ENCODE results near the gene C2CD3. TPM values are rescaled to one million over a fixed set of nuclear protein-coding genes. Genes with fewer than 3 reads are reported as not detected.
A peak's percentile ranks its signal among the peaks of the same experiment; 100 is the strongest.

C2CD3 gene
- total and polyA plus RNA-seq, 4 experiments from 2014 or later = 4.5 to 52.7 (median 26.5) TPM

DNA sequence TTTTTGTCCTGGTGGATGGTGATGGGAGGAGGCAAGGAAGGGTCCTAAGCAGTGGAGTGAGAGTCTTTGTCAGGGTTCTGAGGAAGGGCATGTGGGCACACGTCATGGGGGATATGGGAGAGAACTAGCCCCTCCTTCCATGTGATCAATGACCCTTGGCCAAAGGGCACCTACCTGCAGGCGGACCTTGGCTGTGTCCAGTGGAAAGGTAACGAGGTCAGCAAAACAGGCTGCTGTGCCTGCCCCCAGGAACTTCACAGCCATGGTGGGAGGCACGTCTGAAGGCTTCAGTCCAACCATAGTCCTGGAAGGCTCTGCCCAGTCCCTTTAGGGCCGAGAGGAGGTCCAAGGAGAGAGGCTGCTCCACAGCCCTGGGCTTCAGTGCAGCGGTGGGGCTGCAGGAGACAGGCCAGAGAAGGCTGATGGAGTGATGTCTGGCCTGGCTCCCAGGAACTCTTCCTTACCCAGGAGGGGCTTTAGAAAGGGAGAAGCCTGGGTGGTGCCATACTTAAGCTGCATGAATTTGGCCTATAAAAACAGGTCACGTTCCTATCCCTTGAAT is 164.0 kb downstream of the C2CD3 start:
- H3K36me3 Mint-ChIP-seq = peaks cover 13 to 17% of the 10 kb centered on the region in 2 donors
- intact Hi-C loops (cut with micrococcal nuclease) = no loop called here

DNA sequence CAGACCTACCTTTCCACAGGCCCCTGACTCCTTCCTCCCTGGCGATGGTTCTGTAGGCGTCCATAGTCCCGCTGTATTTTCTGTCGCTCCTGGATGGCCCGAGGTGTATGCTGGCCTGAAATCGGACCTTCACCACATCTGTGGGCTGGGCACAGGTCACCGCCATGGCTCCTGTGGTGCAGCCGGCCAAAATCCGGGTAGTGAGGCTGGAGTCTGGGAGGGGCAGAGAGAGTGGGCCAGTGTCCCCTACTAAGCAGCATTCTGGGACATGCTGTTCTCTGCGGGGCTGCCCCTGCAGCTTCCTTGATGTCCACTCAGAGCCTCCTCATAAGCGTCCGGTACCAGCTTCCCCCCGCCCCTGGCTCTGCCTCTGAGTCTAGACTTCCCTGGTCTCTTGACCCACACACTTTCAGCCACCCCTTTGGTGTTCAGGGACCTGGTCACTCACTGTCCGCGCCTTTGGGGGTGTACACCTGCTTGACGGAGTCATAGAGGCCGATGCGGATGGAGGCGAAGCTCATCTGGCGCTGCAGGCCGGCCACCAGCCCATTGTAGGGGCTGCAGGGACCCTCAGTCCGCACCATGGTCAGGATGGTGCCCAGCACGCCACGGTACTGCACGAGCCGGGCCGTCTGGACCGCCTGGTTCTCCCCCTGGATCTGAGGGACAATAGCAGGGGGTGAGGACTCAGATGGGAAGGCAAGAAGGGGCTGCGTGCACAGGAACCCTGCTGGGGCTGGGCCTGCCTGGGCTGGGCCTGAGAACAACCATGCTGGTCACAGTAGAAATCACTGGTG is 164.9 kb downstream of the C2CD3 start:
- DNase-seq = no peak
- ChIA-PET POLR2A (ENCODE audit: partially characterized antibody) (interaction anchor here (0.8 to 35.3 kb wide), 8 partner anchors 8 to 38 kb away, joined by 3 to 2221 read pairs (median 5); partner anchors contain the start of gene UCP2), CTCF (ENCODE audit: partially characterized antibody) (interaction anchor here (0.9 to 4.9 kb wide), 15 partner anchors 9 to 44 kb away, joined by 3 to 38 read pairs (median 5); partner anchors contain the start of gene UCP2)
- Histone ChIP-seq H3K4me1 (ENCODE audit: insufficient read depth, low read length) (peaks cover 80% of the 10 kb centered on the region), H3K9me3 (ENCODE audit: control insufficient read depth in 1 of 2, low read length in 2 of 2) (no peaks in the 10 kb centered on the region), H3K27me3 (ENCODE audit: insufficient read depth, low read length) (no peaks in the 10 kb centered on the region), H3K36me3 (ENCODE audit: insufficient read depth, low read length) (no peaks in the 10 kb centered on the region), H3K4me3 (ENCODE audit: low read length in 2 of 2) (peak overlapping the region in 1 of 2 donors; percentile 5), H3K27ac (ENCODE audit: low read depth, low read length) (peak overlapping the region; percentile 60)
- H3K36me3 Mint-ChIP-seq = peaks cover 20% of the 10 kb centered on the region in 2 donors
- intact Hi-C loops (cut with micrococcal nuclease) = loop anchor here (1.0 to 2.0 kb wide), 5 partner anchors 11 to 42 kb away; no protein-coding TSS in a partner anchor
- peak overlapping the region; percentile 91 to 99 (median 97) for H3K27ac Mint-ChIP-seq
- peaks cover 62 to 87% (median 70%) of the 10 kb centered on the region in 4 donors for H3K4me1 Mint-ChIP-seq
- peak overlapping the region in 6 of 8 donors; percentile 33 to 91 (median 86) for H3K4me3 Mint-ChIP-seq
- no peaks in the 10 kb centered on the region for H3K9me3 Mint-ChIP-seq
- H3K27me3 Mint-ChIP-seq = no peaks in the 10 kb centered on the region

More for the DNA sequence above, 164.0 kb downstream of the C2CD3 start:
- H3K27ac Mint-ChIP-seq = peak overlapping the region; percentile 80 to 99 (median 93)
- Histone ChIP-seq H3K36me3 (ENCODE audit: insufficient read depth, low read length) (no peaks in the 10 kb centered on the region), H3K9me3 (ENCODE audit: control insufficient read depth in 1 of 2, low read length in 2 of 2) (no peaks in the 10 kb centered on the region), H3K4me3 (ENCODE audit: low read length in 2 of 2) (no peak overlapping the region), H3K4me1 (ENCODE audit: insufficient read depth, low read length) (peaks cover 89% of the 10 kb centered on the region), H3K27ac (ENCODE audit: low read depth, low read length) (peak overlapping the region; percentile 60), H3K27me3 (ENCODE audit: insufficient read depth, low read length) (no peaks in the 10 kb centered on the region)
- no peaks in the 10 kb centered on the region for H3K27me3 Mint-ChIP-seq
- ChIA-PET CTCF (ENCODE audit: partially characterized antibody) (interaction anchor here (1.4 to 1.7 kb wide), 2 partner anchors 9 to 35 kb away, joined by 4 to 5 read pairs; no protein-coding TSS in a partner anchor), POLR2A (ENCODE audit: partially characterized antibody) (interaction anchor here (1.1 to 35.3 kb wide), 2 partner anchors 9 to 26 kb away, joined by 3 to 2221 read pairs; partner anchors contain the start of gene UCP2)
- no peak for DNase-seq
- peaks cover 67 to 96% (median 71%) of the 10 kb centered on the region in 4 donors for H3K4me1 Mint-ChIP-seq
- peak overlapping the region in 4 of 8 donors; percentile 26 to 80 (median 46) for H3K4me3 Mint-ChIP-seq
- H3K9me3 Mint-ChIP-seq = peaks cover 0 to 2% (median 0%) of the 10 kb centered on the region in 8 donors

DNA sequence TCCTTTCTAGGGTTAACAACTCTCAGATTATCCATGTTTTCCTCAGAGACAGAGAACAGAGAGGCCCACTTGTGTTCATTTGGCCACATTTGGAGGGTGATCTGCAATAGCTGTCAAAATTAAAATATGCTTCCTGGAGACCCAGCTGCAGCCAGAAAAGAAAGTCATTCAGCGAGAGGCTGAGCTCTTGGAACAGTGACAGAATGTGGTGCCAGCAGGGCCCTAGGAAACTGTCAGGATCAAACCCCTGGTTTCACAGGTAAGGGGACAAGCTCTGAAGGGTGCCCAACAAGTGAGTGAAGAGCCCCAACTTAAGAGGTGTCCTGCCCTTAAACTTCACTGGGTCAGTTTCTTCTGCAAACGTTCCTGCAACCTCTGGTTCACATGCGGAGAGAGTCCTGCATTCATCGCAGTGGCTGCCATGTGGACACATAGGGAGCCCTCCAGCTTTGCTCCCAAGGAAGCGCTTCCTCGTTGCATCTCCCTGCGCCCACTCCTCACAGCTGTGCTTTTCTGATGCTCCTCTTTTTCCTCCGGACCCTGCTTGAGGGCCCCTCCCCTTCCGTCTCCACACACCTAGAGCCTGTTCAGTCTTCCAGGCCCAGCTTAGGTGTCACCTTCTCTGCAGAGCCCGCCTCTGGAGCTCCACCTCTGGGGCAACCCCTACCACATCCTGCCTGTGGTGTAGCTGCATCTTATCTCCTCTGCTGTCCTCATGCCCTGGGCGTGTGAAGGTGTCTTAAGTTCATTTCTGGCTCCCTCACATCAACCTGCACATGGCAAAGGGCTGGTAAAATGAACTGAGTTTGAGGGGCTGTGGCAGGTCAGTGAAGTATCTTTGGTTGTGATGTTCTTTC is 165.8 kb downstream of the C2CD3 start:
- CTCF ChIA-PET (ENCODE audit: partially characterized antibody) = interaction anchor here (0.8 to 4.9 kb wide), 20 partner anchors 10 to 85 kb away, joined by 3 to 38 read pairs (median 4); partner anchors contain the start of gene UCP2

DNA sequence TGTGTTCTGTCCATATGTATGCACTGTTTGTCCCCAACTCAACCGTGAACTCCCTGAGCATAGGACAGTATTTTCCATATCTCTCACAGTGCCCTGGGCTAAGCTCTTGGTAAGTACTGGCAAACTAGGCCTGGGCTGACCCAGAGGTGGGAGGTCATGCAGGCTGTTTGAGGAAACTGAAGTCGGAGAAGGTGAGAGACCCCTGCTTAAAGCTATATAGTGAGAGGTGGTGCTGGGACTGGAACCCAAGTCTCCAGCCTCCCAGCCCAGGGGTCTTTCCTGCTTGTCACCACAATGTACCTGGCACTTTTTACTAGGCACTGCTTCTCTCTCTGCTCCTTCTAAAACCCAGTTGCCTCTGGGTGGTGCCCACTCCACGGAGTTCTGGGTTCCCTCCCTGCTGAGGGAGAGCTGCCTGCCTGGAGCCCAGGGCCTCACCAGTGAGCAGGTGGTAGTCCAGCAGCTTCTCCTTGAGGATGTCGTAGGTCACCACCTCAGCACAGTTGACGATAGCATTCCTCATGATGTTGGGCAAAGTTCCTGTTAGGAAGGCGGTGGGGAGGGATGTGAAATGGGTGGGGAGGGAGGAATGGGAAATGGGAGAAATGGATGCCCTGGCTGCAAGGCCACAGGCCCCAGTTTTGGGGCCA is 166.6 kb downstream of the C2CD3 start:
- Histone ChIP-seq H3K9me3 (ENCODE audit: control insufficient read depth in 1 of 2, low read length in 2 of 2) (no peaks in the 10 kb centered on the region), H3K27ac (ENCODE audit: low read depth, low read length) (peak overlapping the region; percentile 60), H3K36me3 (ENCODE audit: insufficient read depth, low read length) (no peaks in the 10 kb centered on the region), H3K4me1 (ENCODE audit: insufficient read depth, low read length) (peaks cover 71% of the 10 kb centered on the region), H3K27me3 (ENCODE audit: insufficient read depth, low read length) (no peaks in the 10 kb centered on the region), H3K4me3 (ENCODE audit: low read length in 2 of 2) (no peak overlapping the region)
- DNase-seq = peak in 1 of 5 donors; percentile 27
- Mint-ChIP-seq H3K27me3 (no peaks in the 10 kb centered on the region), H3K4me3 (peak overlapping the region in 2 of 8 donors; percentile 13 to 90), H3K27ac (peak overlapping the region; percentile 91 to 99 (median 97)), H3K4me1 (peaks cover 54 to 88% (median 70%) of the 10 kb centered on the region in 4 donors), H3K36me3 (peaks cover 20 to 24% of the 10 kb centered on the region in 2 donors), H3K9me3 (no peaks in the 10 kb centered on the region)
- ChIA-PET POLR2A (ENCODE audit: partially characterized antibody) (interaction anchor here (0.7 to 35.3 kb wide), 5 partner anchors 9 to 44 kb away, joined by 3 to 2221 read pairs (median 9); partner anchors contain the start of gene UCP2), CTCF (ENCODE audit: partially characterized antibody) (interaction anchor here (0.8 to 4.9 kb wide), 15 partner anchors 9 to 85 kb away, joined by 3 to 38 read pairs (median 5); partner anchors contain the start of gene UCP2)
- intact Hi-C loops (cut with micrococcal nuclease) = loop anchor here (2.0 kb wide), 1 partner anchor 29 kb away; no protein-coding TSS in a partner anchor

More for the DNA sequence above, 165.8 kb downstream of the C2CD3 start:
- Mint-ChIP-seq H3K27ac (peak overlapping the region; percentile 91 to 99 (median 97)), H3K36me3 (peaks cover 20 to 24% of the 10 kb centered on the region in 2 donors), H3K4me3 (peak overlapping the region; percentile 79 to 91 (median 86)), H3K9me3 (no peaks in the 10 kb centered on the region), H3K4me1 (peaks cover 55 to 82% (median 71%) of the 10 kb centered on the region in 4 donors), H3K27me3 (no peaks in the 10 kb centered on the region)
- Histone ChIP-seq H3K4me1 (ENCODE audit: insufficient read depth, low read length) (peaks cover 72% of the 10 kb centered on the region), H3K4me3 (ENCODE audit: low read length in 2 of 2) (peak overlapping the region; percentile 18 to 50), H3K27ac (ENCODE audit: low read depth, low read length) (peak overlapping the region; percentile 60), H3K27me3 (ENCODE audit: insufficient read depth, low read length) (no peaks in the 10 kb centered on the region), H3K9me3 (ENCODE audit: control insufficient read depth in 1 of 2, low read length in 2 of 2) (no peaks in the 10 kb centered on the region), H3K36me3 (ENCODE audit: insufficient read depth, low read length) (no peaks in the 10 kb centered on the region)
- POLR2A ChIA-PET (ENCODE audit: partially characterized antibody) = interaction anchor here (0.7 to 35.3 kb wide), 11 partner anchors 9 to 127 kb away, joined by 3 to 2221 read pairs (median 5); partner anchors contain the start of gene UCP2
- intact Hi-C loops (cut with micrococcal nuclease) = loop anchor here (1.0 to 2.0 kb wide), 5 partner anchors 10 to 41 kb away; no protein-coding TSS in a partner anchor
- DNase-seq = peak; percentile 88 to 95 (median 91)

DNA sequence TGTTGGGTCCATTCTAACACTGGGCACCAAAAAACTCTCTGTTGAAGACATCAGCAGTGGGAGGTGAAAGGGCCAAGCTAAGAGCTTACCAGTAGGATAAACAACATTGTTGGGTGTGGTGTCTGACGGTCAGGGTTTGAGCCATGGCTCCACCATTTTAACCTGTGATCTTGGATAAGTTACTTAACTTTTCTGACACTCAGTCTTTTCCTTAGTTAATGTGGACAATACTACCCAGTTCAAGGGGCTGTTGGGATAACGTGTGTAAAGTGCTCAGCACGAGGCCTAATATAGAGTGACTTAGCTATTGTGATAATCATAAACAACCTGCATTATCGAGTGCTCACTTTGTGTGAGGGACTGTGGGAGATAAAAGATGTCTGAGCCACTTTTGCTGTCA is 168.0 kb downstream of the C2CD3 start:
- H3K27me3 ChIP-seq (ENCODE audit: insufficient read depth, low read length) = no peaks in the 10 kb centered on the region
- peaks cover 62% of the 10 kb centered on the region for H3K4me1 ChIP-seq (ENCODE audit: insufficient read depth, low read length)
- peaks cover 20 to 24% of the 10 kb centered on the region in 2 donors for H3K36me3 Mint-ChIP-seq
- H3K9me3 Mint-ChIP-seq = no peaks in the 10 kb centered on the region
- POLR2A ChIA-PET (ENCODE audit: partially characterized antibody) = interaction anchor here (4.7 to 35.3 kb wide), 2 partner anchors 11 to 22 kb away, joined by 39 to 2221 read pairs; partner anchors contain the start of gene UCP2
- H3K4me1 Mint-ChIP-seq = peaks cover 48 to 80% (median 62%) of the 10 kb centered on the region in 4 donors
- no peak overlapping the region for H3K4me3 ChIP-seq (ENCODE audit: low read length in 2 of 2)
- intact Hi-C loops (cut with micrococcal nuclease) = no loop called here
- CTCF ChIA-PET (ENCODE audit: partially characterized antibody) = interaction anchor here (1.0 to 4.9 kb wide), 4 partner anchors 22 to 42 kb away, joined by 3 to 38 read pairs (median 5); partner anchors contain the start of gene UCP2
- H3K4me3 Mint-ChIP-seq = no peak overlapping the region
- no peak for DNase-seq
- H3K27me3 Mint-ChIP-seq = no peaks in the 10 kb centered on the region
- H3K27ac Mint-ChIP-seq = peak overlapping the region in 4 of 7 donors; percentile 81 to 99 (median 94)
- no peaks in the 10 kb centered on the region for H3K36me3 ChIP-seq (ENCODE audit: insufficient read depth, low read length)
- no peaks in the 10 kb centered on the region for H3K9me3 ChIP-seq (ENCODE audit: control insufficient read depth in 1 of 2, low read length in 2 of 2)
- H3K27ac ChIP-seq (ENCODE audit: low read depth, low read length) = no peak overlapping the region

All from CD4-positive, alpha-beta memory T cell (primary cell).